Measurements from ENCODE around the gene LMF2.
A peak's percentile ranks its signal among the peaks of the same experiment; 100 is the strongest.

LMF2 gene

GRCh38 chr22:50469377-50470305 is 37.9 kb downstream of the LMF2 start:
- FAIRE-seq: peak; percentile 96

GRCh38 chr22:50468626-50469025 is 38.9 kb downstream of the LMF2 start:
- no peak for FAIRE-seq

More at GRCh38 chr22:50469377-50470305, 37.9 kb downstream of the LMF2 start:
- DNase-seq (ENCODE audit: extremely low spot score, insufficient read length, low read depth): peak; percentile 83

GRCh38 chr22:50467773-50468440 is 39.6 kb downstream of the LMF2 start:
- no peak for FAIRE-seq
- DNase-seq (ENCODE audit: extremely low spot score, insufficient read length, low read depth): no peak

More at GRCh38 chr22:50468626-50469025, 38.9 kb downstream of the LMF2 start:
- no peak for DNase-seq (ENCODE audit: extremely low spot score, insufficient read length, low read depth)

- DNase-seq (ENCODE audit: extremely low spot score, insufficient read length, low read depth) (no peak), FAIRE-seq (no peak)
Observed at GRCh38 chr22:50467341-50467740, 40.2 kb downstream of the LMF2 start.

- FAIRE-seq (no peak), DNase-seq (ENCODE audit: extremely low spot score, insufficient read length, low read depth) (no peak)
Observed at GRCh38 chr22:50465066-50465930, 42.2 kb downstream of the LMF2 start.

GRCh38 chr22:50464451-50464850 is 43.1 kb downstream of the LMF2 start:
- no peak for FAIRE-seq
- DNase-seq (ENCODE audit: extremely low spot score, insufficient read length, low read depth): no peak

- DNase-seq (ENCODE audit: extremely low spot score, insufficient read length, low read depth): no peak
- FAIRE-seq: no peak
Observed at GRCh38 chr22:50463188-50463900, 44.2 kb downstream of the LMF2 start.

GRCh38 chr22:50461979-50462540 is 45.4 kb downstream of the LMF2 start:
- DNase-seq (ENCODE audit: extremely low spot score, insufficient read length, low read depth): no peak

GRCh38 chr22:50461536-50461935 is 46.0 kb downstream of the LMF2 start:
- FAIRE-seq: no peak
- no peak for DNase-seq (ENCODE audit: extremely low spot score, insufficient read length, low read depth)

More at GRCh38 chr22:50461979-50462540, 45.4 kb downstream of the LMF2 start:
- FAIRE-seq: no peak

- DNase-seq (ENCODE audit: extremely low spot score, insufficient read length, low read depth) (no peak), FAIRE-seq (no peak)
Observed at GRCh38 chr22:50460938-50461337, 46.6 kb downstream of the LMF2 start.

GRCh38 chr22:50459496-50460140 is 47.9 kb downstream of the LMF2 start:
- DNase-seq (ENCODE audit: extremely low spot score, insufficient read length, low read depth): no peak
- no peak for FAIRE-seq

GRCh38 chr22:50459016-50459415 is 48.5 kb downstream of the LMF2 start:
- FAIRE-seq (no peak), DNase-seq (ENCODE audit: extremely low spot score, insufficient read length, low read depth) (no peak)

- DNase-seq (ENCODE audit: extremely low spot score, insufficient read length, low read depth): no peak
- FAIRE-seq: no peak
Observed at GRCh38 chr22:50456466-50457234, 50.9 kb downstream of the LMF2 start.

GRCh38 chr22:50456026-50456425 is 51.5 kb downstream of the LMF2 start:
- no peak for DNase-seq (ENCODE audit: extremely low spot score, insufficient read length, low read depth)
- no peak for FAIRE-seq

GRCh38 chr22:50455201-50455600 is 52.3 kb downstream of the LMF2 start:
- no peak for DNase-seq (ENCODE audit: extremely low spot score, insufficient read length, low read depth)
- FAIRE-seq: no peak

GRCh38 chr22:50454556-50455075 is 52.9 kb downstream of the LMF2 start:
- FAIRE-seq: no peak
- DNase-seq (ENCODE audit: extremely low spot score, insufficient read length, low read depth): no peak
